Suprapubic skin (tissue), 4 donors: ENCODE results near the gene HOXC9. TPM values are rescaled to one million over a fixed set of nuclear protein-coding genes. Genes with fewer than 3 reads are reported as not detected.
A peak's percentile ranks its signal among the peaks of the same experiment; 100 is the strongest.

Experiments used
- DNase-seq, 2 donors: peaks; one replicate each; pipeline ENCODE4 v3.0.0-alpha.2; 2019; ENCODE audit warnings: low spot score in 2 of 2
- H3K27ac ChIP-seq: fragments of 200-600 bp; sonication (generic); one replicate; pipeline ENCODE4 v1.5.1; 2019
- H3K27me3 ChIP-seq: fragments of 200-600 bp; sonication (generic); one replicate; pipeline ENCODE4 v1.5.1; 2019
- H3K36me3 ChIP-seq: fragments of 200-600 bp; sonication (generic); one replicate; pipeline ENCODE4 v1.5.1; 2019
- H3K4me1 ChIP-seq: fragments of 200-600 bp; sonication (generic); one replicate; pipeline ENCODE4 v1.5.1; 2019
- H3K4me3 ChIP-seq: fragments of 200-600 bp; sonication (generic); one replicate; pipeline ENCODE4 v1.5.1; 2019; ENCODE audit warnings: mild to moderate bottlenecking
- H3K9me3 ChIP-seq: fragments of 200-600 bp; sonication (generic); one replicate; pipeline ENCODE4 v1.5.1; 2019
- CTCF ChIP-seq, 2 donors: fragments of 200-600 bp in 1 of 2; fragments of 450-650 bp in 1 of 2; sonication (generic) in 1 of 2; IDR thresholded peaks; one replicate each; pipeline ENCODE4 v1.5.1; 2016 to 2019; ENCODE audit warnings: antibody characterized with exemption in 2 of 2, mild to moderate bottlenecking in 1 of 2, moderate library complexity in 1 of 2
- EP300 ChIP-seq: sonication (generic); formaldehyde crosslinking; IDR thresholded peaks from one replicate; pipeline ENCODE4 v1.6.1; 2017; ENCODE audit warnings: antibody characterized with exemption
- POLR2A ChIP-seq, 2 donors: fragments of 450-650 bp; IDR thresholded peaks; one replicate each; pipeline ENCODE4 v1.6.1; 2017; ENCODE audit warnings: antibody characterized with exemption in 2 of 2, mild to moderate bottlenecking in 2 of 2, moderate library complexity in 2 of 2
- POLR2AphosphoS5 ChIP-seq, 3 donors: sonication (generic); formaldehyde crosslinking; IDR thresholded peaks; one replicate each; pipeline ENCODE4 v1.6.1; 2017; ENCODE audit warnings: antibody characterized with exemption in 3 of 3
- WGBS: methylation state at CpG from one replicate; pipeline ENCODE4 v1.1.5; 2018; 5-methylcytosine and 5-hydroxymethylcytosine counted together
- total RNA-seq, 4 donors: library from RNA; depleted of rRNA; stranded (reverse); fragments of >200 nt; gene quantifications; one replicate each; pipeline ENCODE4 v1.1.0, GENCODE V29; 2016

HOXC9 gene
- total RNA-seq, 4 donors from 2014 or later: 4.9 to 12.2 (median 6.1) TPM

- H3K4me3 ChIP-seq: no peak overlapping the region
- peaks cover 63% of the 10 kb centered on the region for H3K4me1 ChIP-seq
- TF ChIP-seq EP300 (no peak), POLR2AphosphoS5 (IDR thresholded peaks at IDR 0.05) (no peak), CTCF (IDR thresholded peaks at IDR 0.05) (no peak), POLR2A (IDR thresholded peaks at IDR 0.05) (no peak)
These were observed 46.9 kb upstream of the HOXC9 start for GRCh38 chr12:53952871-53953734.

GRCh38 chr12:53953831-53954693 is 45.9 kb upstream of the HOXC9 start:
- H3K4me3 ChIP-seq: peak overlapping the region; percentile 48
- H3K9me3 ChIP-seq: no peaks in the 10 kb centered on the region
- no peak overlapping the region for H3K27ac ChIP-seq
- H3K27me3 ChIP-seq: peaks cover 99% of the 10 kb centered on the region
- H3K4me1 ChIP-seq: peaks cover 63% of the 10 kb centered on the region
- no peak for TF ChIP-seq POLR2AphosphoS5 (IDR thresholded peaks at IDR 0.05)
- no peak for TF ChIP-seq POLR2A (IDR thresholded peaks at IDR 0.05)
- no peak for TF ChIP-seq EP300
- TF ChIP-seq CTCF (IDR thresholded peaks at IDR 0.05): no peak
- no peak for DNase-seq
- no peaks in the 10 kb centered on the region for H3K36me3 ChIP-seq
- 25% methylated on average over 18 of the region's 19 CpGs for WGBS

More at GRCh38 chr12:53952871-53953734, 46.9 kb upstream of the HOXC9 start:
- Histone ChIP-seq H3K27me3 (peaks cover 100% of the 10 kb centered on the region), H3K9me3 (no peaks in the 10 kb centered on the region), H3K36me3 (no peaks in the 10 kb centered on the region), H3K27ac (no peak overlapping the region)
- 13% methylated on average over 35 of the region's 38 CpGs for WGBS
- DNase-seq: peak in 1 of 2 donors; percentile 78

GRCh38 chr12:53954694-53955035 is 45.3 kb upstream of the HOXC9 start, which contains the start of gene HOXC12:
Gene HOXC12 (plus strand): TSS chr12:53954903. CDS start chr12:53954930, 27 bp downstream.
- peaks cover 63% of the 10 kb centered on the region for H3K4me1 ChIP-seq
- peak within 1 kb of the TSS; percentile 66 for H3K27ac ChIP-seq
- peaks cover 99% of the 10 kb centered on the region for H3K27me3 ChIP-seq
- no peak for DNase-seq
- H3K36me3 ChIP-seq: no peaks in the 10 kb centered on the region
- WGBS: 5% methylated on average over 8 of the region's 20 CpGs
- H3K9me3 ChIP-seq: no peaks in the 10 kb centered on the region
- H3K4me3 ChIP-seq: peak within 1 kb of the TSS; percentile 48
- no peak for TF ChIP-seq CTCF (IDR thresholded peaks at IDR 0.05)

- peaks cover 58% of the 10 kb centered on the region for H3K4me1 ChIP-seq
- H3K9me3 ChIP-seq: no peaks in the 10 kb centered on the region
- DNase-seq: no peak
- H3K27me3 ChIP-seq: peaks cover 99% of the 10 kb centered on the region
- TF ChIP-seq CTCF (IDR thresholded peaks at IDR 0.05) (no peak), POLR2A (IDR thresholded peaks at IDR 0.05) (no peak), EP300 (no peak), POLR2AphosphoS5 (IDR thresholded peaks at IDR 0.05) (no peak)
- 3% methylated on average over 12 of the region's 86 CpGs for WGBS
- H3K36me3 ChIP-seq: no peaks in the 10 kb centered on the region
- peak overlapping the region; percentile 66 for H3K27ac ChIP-seq
- H3K4me3 ChIP-seq: peak overlapping the region; percentile 48
These were observed 44.8 kb upstream of the HOXC9 start for GRCh38 chr12:53955036-53955775.
